Erythroblast (primary cell): ENCODE measurements around the gene MAPK8.
"Not testable (repeated sequence)": the region's sequence is repeated elsewhere in the genome, so short reads cannot be mapped to it uniquely, and the experiment has no call there.

ENCODE experiments used
- DNase-seq, 2 experiments: peaks; one replicate each; lab custom pipeline; 2025; lab: John Stamatoyannopoulos, UW
- GATA1 ChIP-seq: IDR thresholded peaks from 2 replicates; pipeline ENCODE4 v1.6.1; 2011; ENCODE audit warnings: low read depth, mild to moderate bottlenecking, control low read depth, low read length, moderate library complexity
- POLR2A ChIP-seq: IDR thresholded peaks from 2 replicates; pipeline ENCODE4 v1.6.1; 2011; ENCODE audit warnings: mild to moderate bottlenecking, low read length

MAPK8 gene

DNA sequence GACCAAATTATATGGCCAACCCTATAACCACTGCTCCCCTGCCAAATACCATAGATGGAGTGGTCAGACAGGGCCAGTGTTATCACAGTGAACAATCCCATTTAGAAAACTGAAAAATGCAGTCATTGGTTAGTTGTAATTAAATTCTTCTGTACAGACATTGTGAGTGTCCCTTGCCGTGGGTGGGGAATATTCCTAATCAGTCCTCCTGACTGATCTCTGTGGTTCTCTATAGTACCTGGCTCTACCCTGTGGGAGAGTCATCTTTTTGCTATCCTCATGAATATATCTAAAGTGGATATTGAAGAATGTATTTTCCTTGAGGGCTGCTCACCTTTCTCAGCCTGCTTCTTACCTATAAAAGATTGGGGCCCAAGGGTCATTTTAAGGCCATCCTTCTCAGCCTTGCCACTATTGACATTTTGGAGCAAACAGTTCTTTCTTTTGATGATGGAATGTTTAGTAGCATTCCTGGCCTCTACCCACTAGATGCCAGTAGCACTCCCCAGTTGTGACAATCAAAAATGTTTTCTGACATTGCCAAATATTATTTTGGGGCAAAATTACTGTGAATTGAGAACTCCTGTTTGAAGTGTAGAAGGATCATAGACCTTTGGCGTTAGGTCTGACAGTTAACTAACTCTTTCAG lies 110.2 kb downstream of the MAPK8 start:
- DNase-seq: no peak
- TF ChIP-seq GATA1 (no peak), POLR2A (no peak)

DNA sequence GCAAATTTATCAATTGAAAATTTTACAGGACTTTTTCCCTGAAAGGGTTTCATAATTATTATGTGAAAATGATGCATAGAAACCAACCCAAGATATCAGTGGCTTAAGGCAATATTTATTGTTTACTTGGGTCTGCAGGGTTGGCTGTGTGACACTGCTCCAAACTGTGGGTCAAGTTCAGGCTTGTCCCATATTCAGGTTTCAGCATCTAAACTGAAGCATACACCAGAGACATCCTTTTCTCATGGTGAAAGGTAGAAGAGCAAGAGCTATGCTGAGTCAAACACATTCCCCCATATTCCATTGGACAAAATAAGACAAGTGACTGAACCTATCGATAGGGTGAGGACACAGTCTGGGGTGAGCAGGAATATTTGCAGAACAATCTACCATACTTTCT lies 110.9 kb downstream of the MAPK8 start:
- DNase-seq: no peak
- TF ChIP-seq GATA1 (no peak), POLR2A (no peak)

DNA sequence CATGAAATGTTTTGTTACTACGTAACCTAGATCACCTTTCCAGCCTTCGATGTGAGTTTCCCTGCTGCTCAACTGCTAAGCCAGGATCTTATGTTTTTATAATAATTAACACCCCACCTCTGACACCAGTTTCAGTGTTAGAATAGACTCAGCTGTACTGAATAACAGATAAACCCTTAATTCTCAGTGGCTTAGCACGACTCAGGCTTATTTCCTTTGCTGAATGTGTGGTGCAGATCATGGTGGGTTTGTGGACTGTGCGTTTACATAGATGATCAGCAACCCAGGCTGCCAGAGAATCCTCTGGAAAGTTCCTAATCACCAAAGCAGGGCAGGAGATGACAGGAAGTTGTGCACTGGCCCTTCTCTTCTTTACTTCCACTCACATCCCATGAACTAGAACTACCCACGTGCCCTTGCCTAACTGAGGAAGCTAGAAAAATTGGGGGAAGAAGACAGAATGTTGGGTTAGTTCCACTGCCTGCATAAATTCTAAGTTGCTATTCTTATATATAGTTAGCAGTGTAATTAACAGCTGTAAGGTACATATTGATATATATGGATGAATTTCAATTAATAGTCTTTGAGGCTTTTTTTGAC lies 111.8 kb downstream of the MAPK8 start:
- DNase-seq: no peak
- TF ChIP-seq GATA1: no peak
- TF ChIP-seq POLR2A: no peak

DNA sequence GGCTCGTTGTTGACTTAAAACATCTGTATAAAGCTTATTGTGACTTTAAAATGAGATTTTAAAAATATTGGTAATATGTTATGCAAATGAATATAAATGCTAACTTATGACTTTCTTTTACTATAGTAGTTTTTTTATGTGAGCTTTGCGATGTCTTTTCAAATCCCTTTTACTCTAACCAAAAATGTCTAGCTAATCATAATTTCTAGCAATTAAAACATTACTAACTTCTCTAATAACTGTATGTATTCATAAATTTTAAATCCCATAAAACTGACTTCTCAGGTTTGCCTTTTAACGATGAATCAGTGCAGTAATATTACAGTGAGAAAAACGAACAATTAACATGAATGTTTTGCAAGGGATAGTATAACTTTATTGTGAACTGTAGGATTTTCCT lies 113.2 kb downstream of the MAPK8 start:
- DNase-seq: no peak
- no peak for TF ChIP-seq POLR2A
- TF ChIP-seq GATA1: no peak

DNA sequence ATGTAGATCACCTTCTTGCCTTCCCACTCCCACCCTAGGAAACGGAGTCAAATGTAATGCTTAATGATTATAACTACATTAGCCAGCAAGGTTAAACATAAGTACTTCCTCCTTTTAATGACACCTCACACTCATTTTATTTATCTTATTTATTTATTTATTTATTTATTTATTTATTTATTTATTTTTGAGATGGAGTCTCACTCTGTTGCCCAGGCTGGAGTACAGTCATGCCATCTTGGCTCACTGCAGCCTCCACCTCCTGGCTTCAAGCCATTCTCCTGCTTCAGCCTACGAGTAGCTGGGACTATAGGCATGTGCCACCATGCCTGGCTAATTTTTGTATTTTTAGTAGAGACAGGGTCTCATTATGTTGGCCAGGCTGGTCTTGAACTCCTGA lies 115.4 kb downstream of the MAPK8 start:
- not testable (repeated sequence) for DNase-seq

DNA sequence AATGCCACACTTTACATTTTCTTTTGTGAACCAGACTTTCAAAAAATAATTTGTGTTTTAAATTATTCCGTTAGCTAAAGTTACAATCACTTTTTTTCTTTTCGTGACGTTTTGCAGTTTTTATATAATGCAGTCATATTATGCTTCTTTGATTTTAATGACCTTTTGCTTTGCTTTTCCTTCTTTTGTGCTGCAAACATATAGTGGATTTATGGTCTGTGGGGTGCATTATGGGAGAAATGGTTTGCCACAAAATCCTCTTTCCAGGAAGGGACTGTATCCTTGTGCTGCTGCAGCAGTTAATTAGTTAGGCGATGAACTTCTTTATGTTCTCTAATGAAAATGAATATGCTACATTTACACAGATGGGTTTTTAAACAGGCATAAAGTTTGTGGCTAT lies 117.4 kb downstream of the MAPK8 start:
- TF ChIP-seq GATA1 (no peak), POLR2A (no peak)
- no peak for DNase-seq

DNA sequence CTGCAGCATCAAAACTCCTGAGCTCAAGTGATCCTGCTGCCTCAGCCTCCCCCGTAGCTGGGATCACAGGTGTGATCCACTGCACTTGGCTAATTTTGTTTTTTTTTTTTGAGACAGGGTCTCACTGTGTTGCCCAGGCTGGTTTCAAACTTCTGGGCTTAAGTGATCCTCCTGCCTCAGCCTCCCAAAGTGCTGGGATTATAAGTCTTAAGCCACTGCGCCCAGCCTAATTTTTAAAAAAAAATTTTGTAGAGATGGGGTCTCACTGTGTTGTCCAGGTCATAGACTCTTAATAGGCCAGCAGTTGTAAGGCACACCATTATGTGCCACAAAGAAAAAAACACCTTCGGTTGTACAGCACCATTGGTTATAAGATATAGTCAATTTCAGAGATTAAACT lies 122.4 kb downstream of the MAPK8 start:
- no peak for DNase-seq
- TF ChIP-seq POLR2A (no peak), GATA1 (no peak)

DNA sequence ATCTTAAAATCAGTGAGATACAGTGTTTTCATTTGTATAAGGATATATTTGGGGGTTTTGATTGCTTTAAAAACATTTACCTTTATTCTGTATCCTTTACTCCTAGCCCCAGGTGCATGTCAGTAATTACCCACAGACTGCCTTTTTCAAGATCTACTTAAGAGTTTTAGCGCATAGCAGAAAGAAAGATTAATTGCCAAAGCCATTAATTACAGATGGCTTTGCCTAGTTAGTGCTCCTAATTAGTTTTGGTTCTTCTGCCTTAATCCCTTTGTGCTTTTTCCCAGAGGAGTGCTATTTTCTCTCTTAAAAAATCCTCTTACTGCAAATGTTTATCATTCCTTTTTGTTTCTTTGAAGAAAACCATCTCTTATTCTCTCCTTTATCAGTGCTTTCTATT lies 122.8 kb downstream of the MAPK8 start:
- TF ChIP-seq GATA1 (no peak), POLR2A (no peak)
- no peak for DNase-seq

DNA sequence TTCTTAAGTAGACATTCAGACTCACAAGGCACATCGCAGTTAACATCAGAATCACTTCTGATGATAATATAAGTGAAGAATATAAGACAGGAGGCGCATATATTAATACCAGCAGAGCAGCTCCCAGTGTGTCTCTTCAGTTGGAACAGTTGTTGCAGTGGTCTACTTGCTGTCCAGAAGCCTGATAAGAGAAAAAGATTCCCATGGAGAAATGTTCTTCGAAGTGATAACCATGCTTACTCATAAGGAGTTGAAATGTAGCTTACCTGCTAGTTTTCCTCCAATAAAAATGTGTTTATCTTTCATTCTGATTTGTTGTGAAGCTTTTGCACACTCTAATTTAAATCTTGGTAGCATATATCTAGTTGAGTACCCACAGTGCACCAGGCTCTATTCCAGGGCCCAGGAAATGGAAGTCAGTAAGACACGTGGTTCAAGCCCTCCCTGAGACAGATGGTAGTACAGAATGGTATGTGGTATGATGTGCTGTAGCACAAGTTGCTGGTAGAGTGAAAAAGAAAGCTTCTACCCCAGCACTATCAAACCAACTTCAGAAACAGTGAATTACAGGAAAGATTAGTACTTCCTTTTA lies 124.0 kb downstream of the MAPK8 start:
- DNase-seq: no peak
- no peak for TF ChIP-seq POLR2A
- no peak for TF ChIP-seq GATA1

DNA sequence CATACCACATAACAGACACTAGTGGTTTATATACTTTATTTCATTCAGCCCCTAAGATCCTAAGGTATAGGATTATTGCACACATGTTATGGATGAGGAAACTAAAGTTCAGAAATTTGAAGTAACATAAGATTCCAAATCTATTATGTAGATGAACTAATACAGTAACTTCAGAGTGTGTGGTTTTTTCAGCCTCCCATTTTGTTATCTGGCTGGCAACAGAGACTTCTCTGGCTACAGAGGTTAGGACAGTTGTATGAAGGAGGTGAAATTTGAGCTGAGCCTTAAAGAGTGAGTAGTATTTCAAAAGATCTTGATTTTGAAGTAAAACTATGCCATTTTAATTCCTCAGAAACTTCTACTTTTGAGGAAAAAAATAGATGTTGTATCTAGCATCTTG lies 125.4 kb downstream of the MAPK8 start:
- DNase-seq: no peak
- TF ChIP-seq GATA1 (no peak), POLR2A (no peak)

DNA sequence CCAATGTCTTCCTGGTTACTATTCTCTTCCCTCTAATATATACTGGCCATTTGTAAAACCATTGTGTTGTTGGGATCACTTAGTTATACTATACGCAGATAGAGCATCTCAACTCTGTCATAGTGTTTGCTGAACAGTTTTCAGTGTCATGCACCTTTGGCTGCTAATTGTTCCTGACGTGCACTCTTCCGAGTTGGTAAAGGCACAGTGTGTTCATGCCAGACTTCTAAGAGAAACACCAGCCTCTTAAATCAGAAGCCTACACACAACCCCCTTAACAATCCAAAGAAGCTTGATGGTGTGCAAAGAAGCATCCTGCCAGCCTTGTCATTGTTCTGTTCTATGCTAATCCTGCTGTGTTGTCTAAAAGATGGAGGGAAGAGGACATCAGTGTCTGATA lies 131.1 kb downstream of the MAPK8 start:
- no peak for DNase-seq
- TF ChIP-seq GATA1: no peak
- TF ChIP-seq POLR2A: no peak

DNA sequence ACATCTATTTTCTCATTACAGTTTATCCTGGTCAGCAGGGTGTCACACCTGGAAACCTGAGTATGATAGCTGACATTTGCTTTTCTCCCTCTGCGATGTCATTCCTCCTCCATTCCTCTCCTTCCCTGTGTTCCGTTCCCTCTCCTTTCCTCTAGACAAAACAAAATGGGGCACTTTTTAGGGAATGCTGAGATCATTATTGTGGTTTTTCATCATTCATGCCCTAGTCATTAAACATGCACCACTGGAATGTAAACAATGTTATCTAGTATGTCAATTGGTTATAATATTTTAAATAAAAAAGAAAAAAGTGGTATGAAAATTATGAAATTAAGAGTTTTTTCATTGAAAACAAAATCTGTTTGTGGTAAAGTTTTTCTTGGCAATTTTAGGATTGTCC lies 132.6 kb downstream of the MAPK8 start:
- no peak for TF ChIP-seq POLR2A
- TF ChIP-seq GATA1: no peak
- no peak for DNase-seq

DNA sequence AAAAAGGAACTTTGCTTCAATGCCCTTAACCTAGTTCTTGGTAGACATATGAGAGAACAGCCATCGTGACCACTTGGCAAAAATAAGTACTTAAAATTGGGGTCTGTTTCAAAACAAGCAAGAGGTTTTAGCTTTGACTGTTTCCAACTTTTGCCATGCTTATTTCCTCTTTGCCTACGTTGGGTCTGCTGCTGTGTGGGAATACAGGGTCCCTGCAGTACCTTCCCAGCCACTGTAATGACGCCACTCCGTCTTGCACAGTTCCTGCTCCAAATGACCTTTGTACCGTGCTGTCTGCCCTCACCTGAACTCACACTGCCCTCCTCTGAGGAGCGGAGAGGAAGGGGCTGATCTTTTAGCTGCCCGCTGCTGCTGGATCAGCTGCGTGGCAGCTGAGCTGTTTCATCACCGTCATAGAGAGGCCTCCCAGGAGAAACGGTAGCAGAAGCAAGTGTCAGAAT lies 133.1 kb downstream of the MAPK8 start:
- TF ChIP-seq POLR2A: no peak
- TF ChIP-seq GATA1: no peak
- DNase-seq: no peak

DNA sequence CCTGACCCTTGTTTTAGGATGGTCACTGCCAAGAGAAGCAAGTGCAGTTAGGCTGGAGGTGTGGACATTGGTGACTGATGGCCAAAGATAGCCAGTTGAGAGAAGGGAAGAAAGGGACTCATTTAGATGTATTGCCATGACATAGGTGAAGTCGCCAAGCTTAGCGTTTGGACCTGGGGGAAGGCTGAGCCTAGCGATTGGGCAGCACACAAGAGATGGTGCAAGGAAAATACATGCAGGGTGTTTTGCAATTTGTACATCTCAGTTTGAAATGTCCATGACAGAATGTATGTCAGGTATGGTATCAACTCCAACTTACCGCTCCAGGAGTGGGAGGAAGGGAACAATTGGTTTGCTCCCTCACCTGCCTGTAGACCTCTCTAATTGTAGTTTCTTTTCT lies 134.3 kb downstream of the MAPK8 start:
- DNase-seq: no peak
- TF ChIP-seq POLR2A (no peak), GATA1 (no peak)
